ENCODE results near the gene CDK1.
A peak's percentile ranks its signal among the peaks of the same experiment; 100 is the strongest.

The CDK1 gene

DNA sequence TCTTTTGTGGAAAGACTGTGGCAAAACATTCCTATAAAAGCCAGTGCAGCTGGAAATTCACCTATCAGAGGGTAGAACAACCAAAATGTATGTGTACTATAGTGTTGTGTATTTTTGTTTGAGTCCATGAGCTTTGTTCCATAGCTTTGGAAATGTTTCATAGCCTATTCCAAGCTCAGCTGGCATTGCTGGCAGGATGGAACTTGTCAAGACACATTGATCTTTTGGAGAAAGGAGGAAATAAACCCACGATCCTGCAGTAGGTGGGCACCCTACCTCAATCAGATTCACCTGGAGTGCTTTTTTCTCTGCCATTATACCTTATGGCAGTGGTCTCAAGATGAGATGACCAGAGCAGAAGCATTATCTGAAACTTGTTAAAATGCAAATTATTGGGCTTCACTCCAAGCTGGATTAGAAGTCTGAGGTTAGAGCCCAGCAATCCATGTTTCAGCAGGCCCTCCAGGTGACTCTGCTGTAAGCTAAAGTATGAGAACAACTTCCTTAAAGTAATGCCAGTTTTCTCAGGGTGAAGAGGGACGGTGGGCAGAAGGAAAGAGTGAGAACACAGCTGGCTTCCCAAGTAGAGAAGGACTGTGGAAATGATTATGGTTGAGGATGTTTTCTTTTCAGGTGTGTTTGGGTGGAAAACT, 30.3 kb upstream of the CDK1 start:
- peaks cover under 1 to 36% of the 10 kb centered on the region in 2 donors for H3K27me3 Mint-ChIP-seq
- no peak overlapping the region for H3K4me3 Mint-ChIP-seq
- no peak overlapping the region for H3K27ac Mint-ChIP-seq
- DNase-seq (no peak), ATAC-seq (replicated peaks) (no peak)
- H3K9me3 Mint-ChIP-seq = no peaks in the 10 kb centered on the region
- no peaks in the 10 kb centered on the region for H3K4me1 Mint-ChIP-seq (ENCODE audit: low read depth in 2 of 2)
- H3K36me3 Mint-ChIP-seq (ENCODE audit: insufficient read depth) = no peaks in the 10 kb centered on the region

DNA sequence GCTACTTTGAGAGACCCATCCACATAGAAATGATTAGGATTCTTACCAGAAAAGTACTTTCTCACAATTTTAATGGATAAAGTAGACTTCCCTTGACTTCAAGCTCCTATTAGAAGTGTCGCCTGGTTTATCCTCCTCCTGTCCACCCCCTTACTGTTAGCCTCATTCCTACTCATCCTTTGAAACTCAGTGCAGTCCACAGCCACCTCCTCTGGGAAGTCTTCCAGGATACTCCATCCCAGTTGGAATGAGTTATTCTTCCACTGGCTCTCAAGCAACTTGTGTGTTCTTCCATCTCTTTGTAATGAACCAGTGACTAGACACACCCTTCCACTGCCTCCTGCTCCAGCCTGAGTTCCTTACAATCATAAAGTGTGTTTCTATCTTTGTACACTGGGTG, 25.1 kb upstream of the CDK1 start:
- DNase-seq = no peak
- Mint-ChIP-seq H3K36me3 (ENCODE audit: insufficient read depth) (no peaks in the 10 kb centered on the region), H3K27me3 (peaks cover 27 to 54% of the 10 kb centered on the region in 2 donors), H3K9me3 (no peaks in the 10 kb centered on the region), H3K27ac (no peak overlapping the region), H3K4me3 (no peak overlapping the region), H3K4me1 (ENCODE audit: low read depth in 2 of 2) (no peaks in the 10 kb centered on the region)
- ATAC-seq (replicated peaks) = no peak

DNA sequence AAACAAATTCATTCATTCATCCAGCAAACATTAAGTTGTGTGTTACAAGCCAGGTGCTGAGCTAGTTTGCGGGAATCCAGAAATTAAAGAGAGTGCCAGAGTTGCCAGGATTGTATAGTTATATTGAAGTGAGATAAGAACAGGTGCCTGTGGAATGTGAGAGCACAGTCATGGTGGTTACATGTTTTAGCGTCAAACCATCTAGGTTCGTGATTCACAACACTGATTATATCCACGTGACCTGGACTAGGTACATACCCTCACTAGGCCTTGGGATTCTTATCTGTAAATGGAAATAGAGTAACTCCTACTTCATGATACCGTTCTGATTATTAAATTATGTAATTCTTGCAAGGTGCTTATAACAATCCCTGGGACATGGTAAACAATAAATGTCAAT, 24.5 kb upstream of the CDK1 start:
- Mint-ChIP-seq H3K27me3 (peaks cover 27 to 48% of the 10 kb centered on the region in 2 donors), H3K4me1 (ENCODE audit: low read depth in 2 of 2) (no peaks in the 10 kb centered on the region), H3K36me3 (ENCODE audit: insufficient read depth) (no peaks in the 10 kb centered on the region), H3K9me3 (no peaks in the 10 kb centered on the region), H3K4me3 (no peak overlapping the region), H3K27ac (no peak overlapping the region)
- ATAC-seq (replicated peaks) (no peak), DNase-seq (no peak)

DNA sequence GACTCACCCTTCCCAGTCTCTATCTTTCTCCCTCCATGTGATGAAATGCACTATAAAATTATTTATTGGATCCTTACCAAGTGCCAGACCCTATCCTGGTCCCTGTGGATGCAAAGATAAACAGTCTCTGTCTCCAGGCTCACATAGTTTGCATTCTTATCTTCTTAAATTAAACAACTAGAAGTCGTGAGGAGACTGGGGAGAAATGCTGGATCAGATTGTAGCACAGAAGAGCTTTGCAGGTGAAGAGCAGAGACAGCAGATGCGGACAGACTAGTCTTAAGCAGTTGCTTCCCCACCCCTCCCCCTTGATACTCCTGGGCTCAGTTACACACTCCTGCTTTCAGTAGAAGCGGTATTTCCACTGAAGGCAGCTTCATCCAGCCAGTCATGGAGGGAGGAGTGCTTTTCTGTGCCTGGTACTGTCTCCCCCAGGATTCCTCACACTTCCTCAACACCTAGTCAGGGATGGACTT, 20.8 kb upstream of the CDK1 start:
- H3K4me1 Mint-ChIP-seq (ENCODE audit: low read depth in 2 of 2) = no peaks in the 10 kb centered on the region
- ATAC-seq (replicated peaks) = no peak
- H3K4me3 Mint-ChIP-seq = no peak overlapping the region
- H3K9me3 Mint-ChIP-seq = no peaks in the 10 kb centered on the region
- DNase-seq = no peak
- H3K36me3 Mint-ChIP-seq (ENCODE audit: insufficient read depth) = no peaks in the 10 kb centered on the region
- peaks cover 27 to 38% of the 10 kb centered on the region in 2 donors for H3K27me3 Mint-ChIP-seq
- no peak overlapping the region for H3K27ac Mint-ChIP-seq

DNA sequence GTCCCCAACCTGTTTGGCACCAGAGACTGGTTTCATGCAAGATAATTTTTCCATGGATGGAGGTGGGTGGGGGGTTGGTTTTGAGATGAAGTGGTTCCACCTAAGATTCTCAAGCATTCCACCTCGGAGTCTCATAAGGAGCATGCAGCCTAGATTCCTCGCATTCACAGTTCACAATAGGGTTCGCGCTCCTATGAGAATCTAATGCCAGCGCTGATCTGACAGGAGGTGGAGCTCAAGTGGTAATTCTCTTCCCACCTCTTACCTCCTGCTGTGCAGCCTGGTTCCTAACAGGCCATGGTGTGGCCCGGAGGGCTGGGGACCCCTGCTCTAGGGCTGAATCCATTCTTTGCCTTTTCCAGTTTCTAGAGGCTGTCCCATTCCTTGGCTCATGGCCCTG, 19.1 kb upstream of the CDK1 start:
- ATAC-seq (replicated peaks) (no peak), DNase-seq (no peak)
- Mint-ChIP-seq H3K4me1 (ENCODE audit: low read depth in 2 of 2) (no peaks in the 10 kb centered on the region), H3K36me3 (ENCODE audit: insufficient read depth) (no peaks in the 10 kb centered on the region), H3K27ac (no peak overlapping the region), H3K9me3 (no peaks in the 10 kb centered on the region), H3K4me3 (no peak overlapping the region), H3K27me3 (peaks cover 20 to 35% of the 10 kb centered on the region in 2 donors)

DNA sequence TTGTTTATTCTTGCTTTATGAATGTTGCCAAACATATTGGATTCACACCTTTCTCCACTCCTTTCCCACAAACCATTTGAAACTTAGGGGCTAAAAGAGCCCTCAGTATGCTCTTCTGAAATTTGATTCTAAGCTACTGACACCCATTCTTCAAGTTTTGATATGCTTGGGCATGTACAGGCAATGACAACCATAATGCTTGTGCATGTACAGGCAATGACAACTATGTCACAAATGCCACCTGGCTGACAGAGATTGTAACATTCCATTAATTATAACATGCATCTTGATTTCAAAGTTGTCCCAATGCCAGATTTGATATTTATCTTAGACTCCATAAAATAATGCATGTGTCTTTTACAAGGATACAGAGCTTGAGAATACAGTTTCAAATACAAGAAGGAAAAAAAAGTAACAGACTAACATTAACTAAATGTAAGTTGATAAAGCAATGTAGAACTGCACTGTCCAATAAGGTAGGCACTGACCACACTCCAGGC, 17.5 kb upstream of the CDK1 start:
- peaks cover 18 to 25% of the 10 kb centered on the region in 2 donors for H3K27me3 Mint-ChIP-seq
- H3K4me1 Mint-ChIP-seq (ENCODE audit: low read depth in 2 of 2) = no peaks in the 10 kb centered on the region
- no peak overlapping the region for H3K4me3 Mint-ChIP-seq

DNA sequence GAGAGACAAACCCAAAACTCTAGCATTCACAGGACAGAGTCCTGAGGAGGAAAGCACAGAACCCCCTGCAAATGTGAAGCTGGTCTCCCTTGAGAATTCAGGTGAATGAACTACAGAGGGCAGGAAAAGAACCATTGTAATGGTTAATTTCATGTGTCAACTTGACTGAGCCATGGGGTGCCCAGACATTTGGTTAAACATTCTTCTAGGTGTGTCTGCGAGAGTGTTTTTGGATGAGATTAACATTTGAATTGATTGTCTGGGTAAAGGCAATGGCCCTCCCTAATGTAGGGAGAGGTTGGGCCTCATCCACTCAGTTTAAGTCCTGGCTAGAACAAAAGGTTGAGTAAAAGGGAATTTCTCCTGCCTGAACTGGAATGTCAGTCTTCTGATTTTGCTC, 15.7 kb upstream of the CDK1 start:
- DNase-seq (no peak), ATAC-seq (replicated peaks) (no peak)
- Mint-ChIP-seq H3K36me3 (ENCODE audit: insufficient read depth) (no peaks in the 10 kb centered on the region), H3K9me3 (no peaks in the 10 kb centered on the region), H3K27me3 (peaks cover 6 to 10% of the 10 kb centered on the region in 2 donors), H3K4me1 (ENCODE audit: low read depth in 2 of 2) (no peaks in the 10 kb centered on the region), H3K27ac (no peak overlapping the region), H3K4me3 (no peak overlapping the region)

More for the DNA sequence above, 17.5 kb upstream of the CDK1 start:
- Mint-ChIP-seq H3K27ac (no peak overlapping the region), H3K9me3 (no peaks in the 10 kb centered on the region), H3K36me3 (ENCODE audit: insufficient read depth) (no peaks in the 10 kb centered on the region)
- ATAC-seq (replicated peaks) (no peak), DNase-seq (no peak)

DNA sequence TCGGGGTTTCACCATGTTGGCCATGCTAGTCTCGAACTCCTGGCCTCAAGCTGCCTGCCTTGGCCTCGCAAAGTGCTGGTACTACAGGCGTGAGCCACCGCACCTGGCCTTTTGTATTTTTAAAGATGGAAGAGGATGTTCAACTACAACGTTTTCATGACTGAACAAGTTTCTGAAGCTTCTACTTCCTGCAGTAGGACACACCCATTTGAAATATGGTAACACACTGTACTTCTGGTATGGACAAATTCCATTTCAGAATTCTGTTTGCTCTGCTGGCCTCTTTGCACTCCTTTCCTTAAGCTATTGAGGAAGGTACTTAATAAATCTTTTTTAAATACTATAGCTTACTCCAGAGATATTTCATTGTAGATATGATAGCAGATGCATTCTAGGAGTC, 10.9 kb upstream of the CDK1 start:
- Mint-ChIP-seq H3K4me3 (no peak overlapping the region), H3K36me3 (ENCODE audit: insufficient read depth) (no peaks in the 10 kb centered on the region), H3K27me3 (peaks cover 5 to 7% of the 10 kb centered on the region in 2 donors), H3K27ac (no peak overlapping the region), H3K4me1 (ENCODE audit: low read depth in 2 of 2) (no peaks in the 10 kb centered on the region), H3K9me3 (no peaks in the 10 kb centered on the region)
- DNase-seq (no peak), ATAC-seq (replicated peaks) (no peak)

DNA sequence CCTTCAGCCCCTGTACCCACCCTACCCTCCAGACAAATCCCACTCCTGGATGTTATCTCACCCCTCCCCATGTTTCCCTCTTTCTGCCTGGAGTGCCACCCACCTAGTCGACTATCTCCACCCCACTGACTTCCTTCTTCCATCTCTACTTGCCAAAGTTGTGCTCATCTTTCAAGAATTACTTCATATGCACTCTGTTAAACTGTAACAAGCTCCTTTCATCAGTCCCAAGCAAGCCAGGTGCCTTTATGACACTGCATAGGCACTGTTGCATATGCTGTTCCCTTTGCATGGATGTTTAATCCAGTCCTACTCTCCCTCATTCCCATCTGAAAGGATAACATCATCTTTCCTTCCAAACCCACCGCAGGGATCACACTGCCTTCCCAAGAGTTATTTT, 8.9 kb upstream of the CDK1 start:
- no peak for DNase-seq
- no peak overlapping the region for H3K4me3 Mint-ChIP-seq
- H3K27me3 Mint-ChIP-seq = peaks cover 0 to 5% of the 10 kb centered on the region in 2 donors
- H3K27ac Mint-ChIP-seq = no peak overlapping the region
- no peaks in the 10 kb centered on the region for H3K36me3 Mint-ChIP-seq (ENCODE audit: insufficient read depth)
- no peaks in the 10 kb centered on the region for H3K4me1 Mint-ChIP-seq (ENCODE audit: low read depth in 2 of 2)
- no peaks in the 10 kb centered on the region for H3K9me3 Mint-ChIP-seq
- ATAC-seq (replicated peaks) = no peak

DNA sequence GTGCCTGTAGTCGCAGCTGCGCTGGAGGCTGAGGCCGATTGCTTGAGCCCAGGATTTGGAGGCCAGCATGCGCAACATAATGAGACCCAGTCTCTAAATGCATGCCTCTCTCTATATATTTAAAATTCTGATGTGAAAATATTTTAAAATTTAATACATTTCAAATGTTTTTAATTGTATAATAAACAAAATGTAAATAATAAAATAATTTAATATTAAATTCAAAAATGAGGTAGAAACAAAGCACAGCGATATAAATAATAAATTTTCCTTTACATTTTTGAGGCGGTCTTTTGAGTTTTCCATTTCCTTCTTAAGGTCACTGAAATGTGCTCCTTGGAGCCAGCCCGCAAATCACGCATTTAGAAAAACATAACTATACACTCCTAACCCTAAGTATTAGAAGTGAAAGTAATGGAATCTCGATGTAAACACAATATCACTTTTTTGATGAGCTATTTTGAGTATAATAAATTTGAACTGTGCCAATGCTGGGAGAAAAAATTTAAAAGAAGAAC, 523 bp upstream of the CDK1 start:
- Mint-ChIP-seq H3K27me3 (peaks cover 0 to 12% of the 10 kb centered on the region in 2 donors), H3K36me3 (ENCODE audit: insufficient read depth) (peaks cover 9% of the 10 kb centered on the region), H3K9me3 (no peaks in the 10 kb centered on the region), H3K4me3 (peak overlapping the region; percentile 100), H3K4me1 (ENCODE audit: low read depth in 2 of 2) (peaks cover 9 to 10% of the 10 kb centered on the region in 2 donors), H3K27ac (peak overlapping the region; percentile 86 to 96)
- no peak for ATAC-seq (replicated peaks)
- DNase-seq = no peak

DNA sequence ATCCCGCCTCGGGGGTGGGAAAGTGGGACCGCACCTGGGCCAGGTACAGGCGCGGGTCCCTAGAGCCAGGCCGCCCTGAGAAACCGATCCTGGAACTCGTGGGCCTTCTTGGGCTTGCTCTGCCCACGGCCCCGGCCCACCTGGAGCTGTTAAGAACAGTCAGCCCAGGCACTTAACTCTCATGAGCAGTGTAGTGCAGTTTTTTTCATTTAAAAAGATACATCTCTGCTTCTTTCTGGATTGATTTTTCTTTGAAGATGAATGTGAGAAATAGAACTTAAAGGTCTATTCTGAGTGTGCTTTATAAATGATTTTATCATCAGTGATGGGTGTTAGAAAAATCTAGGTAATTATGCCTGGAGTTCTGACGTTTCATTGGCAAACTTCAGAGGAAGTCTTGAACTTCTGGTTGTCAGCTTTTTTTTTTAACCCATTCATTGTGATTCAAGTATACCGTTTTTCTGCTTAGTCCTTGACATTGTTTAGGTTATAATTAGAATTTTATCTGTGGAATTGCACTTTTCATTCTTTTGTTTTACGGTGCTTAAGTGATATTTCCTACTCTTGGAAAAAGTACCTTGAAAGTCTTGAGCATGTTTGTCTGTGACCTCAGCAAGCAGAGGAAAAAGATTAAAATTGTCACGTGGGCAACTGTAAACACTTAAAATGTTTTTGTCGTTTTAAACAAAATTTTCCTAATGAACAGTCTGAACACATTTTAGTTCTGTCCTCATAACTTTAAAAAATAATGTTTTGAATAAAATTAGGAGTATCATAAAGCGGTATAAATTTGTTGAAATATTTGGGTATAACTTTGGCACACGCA, 906 bp downstream of the CDK1 start:
- DNase-seq = no peak
- Mint-ChIP-seq H3K27ac (peak overlapping the region in 1 of 2 donors; percentile 86), H3K4me1 (ENCODE audit: low read depth in 2 of 2) (peaks cover 11 to 12% of the 10 kb centered on the region in 2 donors), H3K36me3 (ENCODE audit: insufficient read depth) (peaks cover 9% of the 10 kb centered on the region), H3K4me3 (peak overlapping the region; percentile 100), H3K27me3 (peaks cover 0 to 12% of the 10 kb centered on the region in 2 donors), H3K9me3 (no peaks in the 10 kb centered on the region)
- ATAC-seq (replicated peaks) = peak; percentile 7

DNA sequence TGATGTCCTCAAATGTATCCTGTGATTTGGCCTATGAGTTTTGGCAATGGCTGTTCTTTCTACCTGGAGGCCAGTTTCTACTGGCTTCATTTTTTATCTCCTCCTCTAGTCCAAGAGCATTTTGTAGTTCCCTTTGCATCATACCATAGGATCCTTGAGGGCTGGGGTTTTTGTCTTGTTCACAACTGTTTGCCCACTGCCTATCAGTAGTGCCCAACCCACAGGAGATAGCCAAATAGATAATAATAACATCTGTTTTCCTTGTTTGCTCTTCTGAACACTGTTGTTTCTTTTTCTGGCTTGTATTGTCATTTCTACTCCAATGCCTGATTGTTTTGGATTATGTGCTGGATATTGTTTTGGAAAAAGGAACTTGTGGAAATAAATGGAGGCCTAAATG, 3.4 kb downstream of the CDK1 start:
- Mint-ChIP-seq H3K27me3 (no peaks in the 10 kb centered on the region), H3K4me3 (peak overlapping the region; percentile 14 to 38), H3K9me3 (no peaks in the 10 kb centered on the region), H3K36me3 (ENCODE audit: insufficient read depth) (peaks cover 9% of the 10 kb centered on the region), H3K27ac (peak overlapping the region in 1 of 2 donors; percentile 42), H3K4me1 (ENCODE audit: low read depth in 2 of 2) (peaks cover 15 to 23% of the 10 kb centered on the region in 2 donors)
- DNase-seq (no peak), ATAC-seq (replicated peaks) (no peak)

DNA sequence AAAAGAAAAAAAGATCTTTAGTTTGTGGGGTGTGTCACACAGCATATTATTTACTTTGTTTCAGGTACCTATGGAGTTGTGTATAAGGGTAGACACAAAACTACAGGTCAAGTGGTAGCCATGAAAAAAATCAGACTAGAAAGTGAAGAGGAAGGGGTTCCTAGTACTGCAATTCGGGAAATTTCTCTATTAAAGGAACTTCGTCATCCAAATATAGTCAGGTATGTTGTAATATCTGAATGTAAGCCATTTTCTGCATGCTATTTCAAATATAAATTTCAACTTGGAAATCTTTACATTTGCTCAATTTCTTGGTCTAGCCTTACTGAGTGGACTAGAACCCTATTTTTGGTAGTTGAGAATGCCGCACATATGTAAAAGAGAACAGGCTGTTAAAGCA, 6.4 kb downstream of the CDK1 start:
- peaks cover 11 to 28% of the 10 kb centered on the region in 2 donors for H3K4me1 Mint-ChIP-seq (ENCODE audit: low read depth in 2 of 2)
- peak overlapping the region in 1 of 2 donors; percentile 46 for H3K27ac Mint-ChIP-seq
- H3K27me3 Mint-ChIP-seq = no peaks in the 10 kb centered on the region
- no peaks in the 10 kb centered on the region for H3K9me3 Mint-ChIP-seq
- DNase-seq = no peak
- H3K4me3 Mint-ChIP-seq = no peak overlapping the region
- no peaks in the 10 kb centered on the region for H3K36me3 Mint-ChIP-seq (ENCODE audit: insufficient read depth)
- no peak for ATAC-seq (replicated peaks)

Data from effector memory CD8-positive, alpha-beta T cell (primary cell).